NCI-H2227 (cell line): ENCODE results near the gene C1QTNF9.
"Not testable (repeated sequence)": the region's sequence is repeated elsewhere in the genome, so short reads cannot be mapped to it uniquely, and the experiment has no call there.

Experiments
- DNase-seq: peaks from one replicate; lab custom pipeline; 2025; ENCODE audit not compliant: unreplicated experiment; lab: John Stamatoyannopoulos, UW

C1QTNF9 gene, protein sequence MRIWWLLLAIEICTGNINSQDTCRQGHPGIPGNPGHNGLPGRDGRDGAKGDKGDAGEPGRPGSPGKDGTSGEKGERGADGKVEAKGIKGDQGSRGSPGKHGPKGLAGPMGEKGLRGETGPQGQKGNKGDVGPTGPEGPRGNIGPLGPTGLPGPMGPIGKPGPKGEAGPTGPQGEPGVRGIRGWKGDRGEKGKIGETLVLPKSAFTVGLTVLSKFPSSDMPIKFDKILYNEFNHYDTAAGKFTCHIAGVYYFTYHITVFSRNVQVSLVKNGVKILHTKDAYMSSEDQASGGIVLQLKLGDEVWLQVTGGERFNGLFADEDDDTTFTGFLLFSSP

DNA sequence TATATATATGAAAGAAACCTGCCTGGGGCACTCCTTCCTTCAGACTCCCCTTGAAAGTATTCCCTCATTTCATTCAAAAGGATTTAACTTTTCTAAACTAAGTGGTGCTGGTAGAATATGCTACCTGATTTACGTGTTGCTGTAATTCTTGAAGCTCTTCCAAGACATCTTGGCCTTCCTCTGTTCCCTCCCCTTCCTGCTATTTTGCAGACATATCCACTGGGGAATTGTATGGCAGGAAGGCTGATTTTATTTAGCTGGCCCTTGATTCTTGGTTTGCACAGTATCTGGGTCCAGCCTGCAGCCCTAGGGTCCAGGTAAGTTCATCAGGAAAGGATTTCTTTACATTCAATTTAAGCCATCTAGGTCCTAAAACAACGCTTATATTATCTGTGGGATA lies at the start of gene C1QTNF9:
C1QTNF9 (plus strand) TSS at position 281 of the 400 bp plus-strand sequence. CDS start 6,424 bp downstream, outside the sequence.
- DNase-seq: not testable (repeated sequence)

DNA sequence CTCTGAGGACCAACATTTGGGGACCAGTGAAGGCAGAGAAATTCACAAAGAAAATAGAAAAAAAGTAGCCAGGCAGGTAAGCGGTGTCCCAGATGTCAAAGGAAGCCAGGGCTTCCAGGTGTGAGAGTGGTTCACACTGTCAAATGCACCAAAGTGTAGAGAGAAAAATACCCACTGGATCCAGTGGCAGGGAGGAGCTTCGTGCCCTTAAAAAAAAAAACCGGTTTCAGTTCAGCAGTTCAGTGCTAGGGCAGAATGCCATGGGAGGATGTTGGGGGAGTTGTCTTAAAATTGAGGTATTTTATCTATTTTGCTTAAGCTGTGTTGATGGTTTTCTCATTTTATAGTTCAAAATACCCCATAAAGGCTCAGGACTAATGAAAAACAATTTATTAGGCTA lies 47.8 kb upstream of the C1QTNF9 start:
- DNase-seq: no peak

DNA sequence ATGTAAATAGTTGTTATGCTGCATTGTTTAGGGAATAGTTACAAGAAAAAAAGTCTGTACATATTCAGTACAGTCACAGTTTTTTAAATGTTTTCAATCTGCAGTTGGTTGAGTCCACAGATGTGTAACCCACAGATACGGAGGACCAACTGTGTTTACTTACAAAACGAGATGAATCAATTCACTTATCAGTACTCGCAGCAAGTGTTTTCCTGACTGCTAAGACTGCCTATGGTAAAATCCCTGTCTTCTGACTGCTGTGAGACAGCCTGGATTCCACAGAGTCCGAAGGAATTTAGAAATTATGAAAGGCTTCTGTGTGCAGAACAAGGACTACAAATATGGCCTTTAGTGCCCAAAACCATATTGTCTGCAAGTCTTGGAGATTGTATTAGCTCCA lies 45.7 kb upstream of the C1QTNF9 start:
- DNase-seq: no peak

DNA sequence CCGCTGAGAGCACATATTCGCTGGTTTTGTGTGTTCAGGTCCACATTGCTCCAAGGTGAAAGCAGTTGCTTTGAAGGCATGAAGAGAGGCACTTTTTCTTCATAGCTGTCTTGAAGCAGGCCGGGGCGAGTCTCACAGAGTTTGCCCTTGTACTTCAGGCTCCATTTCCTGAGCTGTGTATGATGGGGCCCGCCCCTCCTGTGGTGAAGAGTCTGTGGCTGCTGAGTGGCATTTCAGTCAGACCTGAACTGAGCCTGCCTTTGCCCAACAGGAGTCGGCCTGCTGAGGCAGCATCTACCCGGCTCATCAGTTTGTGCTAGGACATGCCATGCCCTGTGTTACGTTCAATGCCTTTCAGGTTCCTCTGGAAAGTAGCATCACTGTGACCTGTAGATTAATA lies 44.4 kb upstream of the C1QTNF9 start:
- no peak for DNase-seq

DNA sequence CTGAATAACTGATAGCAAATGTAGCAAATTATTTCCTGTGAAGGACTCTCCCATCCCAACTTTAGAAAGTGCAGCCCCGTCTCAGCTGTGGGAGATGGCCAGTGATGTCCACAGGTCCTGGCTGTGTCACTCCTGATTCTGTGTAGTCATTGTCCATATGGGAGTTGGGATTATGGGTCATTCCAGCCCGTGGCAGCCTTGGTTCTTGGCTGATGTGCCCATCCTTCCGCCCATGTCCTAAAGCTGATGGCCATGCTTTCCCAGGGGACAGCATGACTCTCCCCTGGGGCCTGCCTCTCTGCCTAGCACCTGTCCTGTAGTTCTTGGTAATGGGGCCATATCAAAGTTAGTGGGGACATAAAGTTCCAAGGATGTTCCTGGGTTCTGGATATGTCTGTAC lies 43.9 kb upstream of the C1QTNF9 start:
- DNase-seq: no peak

DNA sequence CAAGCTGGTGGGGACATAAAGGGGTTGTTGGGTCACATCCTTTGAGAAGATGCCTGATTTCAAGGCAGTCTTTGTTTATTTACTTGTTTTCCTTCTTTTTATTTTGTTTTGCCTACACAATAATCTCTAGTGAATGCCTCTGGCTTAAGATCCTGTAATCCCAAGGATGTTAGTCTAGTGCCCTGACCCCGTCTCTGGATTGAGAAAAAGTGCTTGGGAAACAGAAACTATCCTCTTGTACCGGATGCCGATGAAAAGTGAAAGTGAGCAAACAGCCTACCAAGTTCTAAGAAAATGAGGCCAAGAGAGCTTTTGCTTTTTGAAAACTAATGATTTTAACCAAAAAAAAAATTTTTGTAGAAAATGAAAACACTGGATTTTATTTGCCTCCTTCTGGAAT lies 42.1 kb upstream of the C1QTNF9 start:
- DNase-seq: no peak

DNA sequence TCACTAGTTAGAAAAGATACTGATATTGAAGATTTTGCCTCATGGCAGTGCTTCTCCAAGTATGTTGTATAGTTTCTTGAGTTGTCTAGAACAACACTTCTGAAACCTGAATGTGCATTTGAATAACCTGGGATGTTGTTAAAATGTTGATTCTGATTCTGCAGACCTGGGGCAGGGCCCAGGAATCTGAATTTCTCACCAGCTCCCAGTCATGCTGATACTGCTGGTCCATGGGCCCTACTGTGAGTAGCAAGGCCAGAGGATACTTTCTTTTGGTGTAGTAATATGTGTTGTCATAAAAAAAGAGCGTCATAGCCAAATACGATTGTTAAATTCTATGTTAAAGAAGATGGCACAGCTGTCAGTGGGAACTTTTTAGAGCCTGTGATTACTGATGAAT lies 41.6 kb upstream of the C1QTNF9 start:
- DNase-seq: no peak

DNA sequence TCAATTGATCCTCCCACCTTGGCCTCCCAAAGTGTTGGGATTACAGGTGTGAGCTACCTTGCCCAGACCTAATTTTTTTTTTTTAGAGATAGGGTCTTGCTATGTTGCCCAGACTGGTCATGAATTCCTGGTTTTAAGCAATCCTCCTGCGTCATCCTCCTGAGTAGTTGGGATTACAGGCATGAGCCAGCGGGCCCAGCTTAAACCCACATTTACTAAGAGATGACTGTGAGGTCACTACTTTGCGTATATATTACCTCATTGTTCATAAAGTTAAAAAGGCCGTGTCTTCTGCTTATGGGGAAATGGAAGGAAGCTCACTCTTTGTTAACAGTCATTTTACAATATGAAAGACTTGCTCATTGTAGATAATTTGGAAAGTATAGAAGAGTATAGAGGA lies 39.6 kb upstream of the C1QTNF9 start:
- no peak for DNase-seq

DNA sequence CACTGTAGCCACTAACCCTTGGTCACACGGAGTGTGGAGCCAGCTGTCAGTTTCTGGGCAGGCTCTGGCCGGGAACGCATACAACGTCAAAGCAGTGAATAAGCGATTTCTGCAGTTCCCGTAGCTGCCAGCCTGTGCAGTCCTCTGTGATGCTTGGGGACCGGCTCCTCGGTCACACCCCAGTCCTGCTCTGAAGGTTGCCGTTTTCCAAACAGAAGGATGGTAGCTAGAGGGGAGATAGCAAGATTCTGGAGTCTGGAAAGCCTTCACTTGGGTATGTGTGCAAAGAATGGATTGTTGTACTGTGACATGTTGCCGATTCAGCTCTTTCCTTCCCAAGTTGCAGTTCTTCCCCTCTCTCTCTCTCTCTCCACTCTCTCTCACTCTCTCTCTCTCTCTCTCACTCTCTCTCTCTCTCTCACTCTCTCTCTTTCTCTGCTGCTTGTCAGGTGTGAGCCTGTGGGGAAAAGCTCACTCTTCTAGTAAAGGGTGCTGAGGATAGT lies 38.7 kb upstream of the C1QTNF9 start:
- DNase-seq: peak; percentile 34

DNA sequence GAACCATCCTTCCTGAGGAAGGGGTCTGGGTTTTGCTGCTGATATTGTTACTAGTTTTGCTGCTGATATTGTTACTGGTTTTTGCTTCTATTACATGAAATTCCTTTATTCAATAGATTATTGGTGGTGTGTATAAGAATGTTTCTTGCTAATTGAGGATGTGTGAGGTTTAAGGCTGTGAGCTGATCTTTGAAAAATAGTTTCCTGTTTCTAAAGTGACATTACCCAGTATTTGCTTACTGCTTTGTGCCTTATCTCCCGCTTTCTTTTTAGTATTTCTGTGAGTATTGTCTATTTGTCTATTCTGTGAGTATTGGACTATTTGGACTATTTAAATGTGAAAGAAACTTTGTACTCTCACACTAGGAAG lies 38.2 kb upstream of the C1QTNF9 start:
- DNase-seq: no peak

DNA sequence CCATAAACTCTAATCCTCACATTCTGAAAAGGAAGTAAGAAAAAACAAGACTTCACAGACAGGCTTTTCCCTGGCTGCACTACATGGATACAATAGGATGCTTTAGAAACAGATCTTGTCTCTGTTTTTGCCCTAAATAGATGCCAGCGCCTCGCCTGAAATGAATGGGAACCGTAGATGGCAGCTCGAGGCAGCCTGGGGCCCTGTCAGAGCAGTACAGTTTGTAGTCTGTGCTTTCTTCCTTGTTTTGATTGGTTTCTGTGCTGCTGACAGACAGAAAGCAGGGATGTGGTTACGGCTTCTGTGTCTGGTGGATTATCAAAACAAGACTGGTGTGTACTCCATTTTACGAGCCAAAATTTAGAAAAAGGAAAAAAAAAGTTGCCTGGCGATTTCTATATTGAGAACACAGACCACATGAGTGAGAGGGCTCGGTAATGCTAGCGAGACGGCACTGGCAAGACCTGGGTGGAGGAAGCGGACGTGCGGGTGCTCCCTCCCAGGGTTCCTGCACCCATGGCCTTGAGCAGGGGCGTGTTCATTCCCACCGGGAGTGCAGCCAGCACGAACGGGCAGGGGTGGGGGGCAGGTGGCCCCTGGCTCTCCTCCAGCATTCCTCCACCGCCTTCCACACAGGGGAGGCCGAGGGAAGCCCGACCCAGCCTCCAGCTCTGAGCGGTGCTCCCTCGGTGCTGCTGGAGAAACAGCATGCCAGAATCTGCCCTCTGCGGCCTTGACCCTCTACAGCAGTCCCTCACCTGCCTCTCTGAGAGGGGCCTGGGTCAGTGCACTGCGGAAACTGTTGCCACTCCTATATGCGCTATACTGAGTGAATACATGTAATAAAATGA lies 37.6 kb upstream of the C1QTNF9 start:
- DNase-seq: peak; percentile 5

DNA sequence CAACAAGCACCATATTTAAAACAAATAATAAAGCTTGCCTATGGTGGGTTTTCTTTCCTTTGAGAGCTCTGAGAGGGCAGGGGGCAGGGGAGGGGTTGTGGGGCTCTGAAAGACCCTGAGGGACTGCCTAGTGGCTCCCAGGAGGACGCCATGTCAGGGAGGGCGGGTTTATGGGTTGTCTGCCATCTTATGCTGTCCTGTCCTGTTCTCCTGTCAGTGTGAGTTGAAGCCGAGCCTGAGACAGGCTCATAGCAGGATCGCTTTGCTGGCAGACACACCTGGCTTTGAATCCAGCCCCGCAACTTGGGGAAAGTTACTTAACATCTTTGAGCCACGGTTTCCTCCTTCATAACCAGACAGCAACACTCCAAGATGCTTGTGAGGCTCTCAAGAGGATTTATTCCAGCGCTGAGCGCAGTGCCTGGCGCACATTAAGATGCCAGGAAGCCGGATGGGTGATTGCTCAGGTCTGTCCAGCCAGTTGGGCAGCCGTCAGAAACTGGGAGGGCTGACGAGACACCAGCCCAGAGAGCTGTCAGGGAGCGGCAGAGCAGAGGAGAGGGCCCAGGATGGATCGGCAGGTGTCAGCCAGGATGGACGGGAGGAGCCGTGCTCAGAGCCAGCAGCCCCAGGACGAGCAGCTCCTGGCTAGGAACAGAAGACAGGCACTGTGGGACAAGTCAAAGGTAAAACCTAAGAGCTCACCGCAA lies 36.8 kb upstream of the C1QTNF9 start:
- DNase-seq: no peak

DNA sequence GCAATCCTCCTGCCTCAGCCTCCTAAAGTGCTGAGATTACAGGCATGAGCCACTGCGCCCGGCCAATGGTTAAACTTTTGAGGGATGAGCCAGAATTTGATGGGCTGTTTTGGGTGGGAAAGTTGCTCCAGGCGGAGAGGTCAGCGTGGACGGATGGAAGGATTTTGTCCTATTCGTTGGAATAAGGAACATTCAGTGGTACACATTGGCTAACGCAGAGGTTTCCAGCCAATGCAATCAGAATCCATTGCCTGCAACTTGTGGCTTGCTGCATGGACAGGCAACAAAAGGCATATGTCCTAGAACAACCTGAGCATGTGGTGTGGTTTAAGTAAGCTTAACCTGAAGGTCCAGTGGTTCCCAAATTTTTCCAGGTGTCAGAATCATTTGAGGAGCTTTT lies 35.5 kb upstream of the C1QTNF9 start:
- no peak for DNase-seq

DNA sequence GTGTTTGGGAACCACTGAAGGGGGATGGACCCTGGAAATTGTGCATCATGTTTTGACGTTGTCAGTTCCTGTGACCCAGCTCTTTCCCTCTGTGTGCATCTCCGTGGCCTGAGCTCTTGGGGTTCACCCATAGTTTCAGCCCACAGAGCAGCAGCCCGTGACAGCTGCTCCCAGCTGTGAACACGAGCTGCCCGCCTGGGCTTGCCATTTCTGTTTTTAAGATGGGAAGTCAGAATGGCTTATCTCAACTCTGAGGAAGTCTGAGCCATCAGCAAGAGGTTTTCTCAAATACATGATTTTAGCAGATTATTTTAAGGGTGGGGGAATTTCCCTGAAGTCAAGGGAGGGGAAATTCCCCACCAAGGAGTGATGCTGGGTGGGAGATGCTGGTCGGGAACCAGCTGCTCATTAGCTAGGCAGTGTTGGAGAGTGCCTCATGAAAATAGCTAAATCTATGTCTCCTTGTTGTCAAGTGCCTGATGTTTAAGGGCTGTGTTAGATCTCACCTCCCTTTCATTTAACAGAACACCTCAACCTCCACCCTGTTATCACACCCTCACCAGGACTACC lies 34.8 kb upstream of the C1QTNF9 start:
- no peak for DNase-seq

DNA sequence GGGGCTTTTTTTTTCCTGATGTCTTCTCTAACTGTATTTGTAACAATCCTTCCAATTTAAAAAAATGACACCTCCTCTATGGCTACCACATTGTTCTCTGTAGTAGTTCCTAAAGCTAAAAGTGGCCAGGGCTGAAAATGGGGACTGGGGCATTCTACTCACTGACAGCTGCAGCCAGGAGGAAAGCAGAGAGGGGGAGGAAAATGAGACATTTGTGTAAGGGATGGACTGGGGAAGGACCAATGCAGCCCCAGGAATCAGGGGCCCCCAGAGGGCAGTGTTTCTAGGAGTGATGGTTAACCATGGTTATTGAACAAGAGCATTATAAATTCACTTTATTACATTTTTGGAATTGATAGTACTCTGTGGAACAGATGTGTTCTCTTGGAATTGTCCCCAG lies 34.3 kb upstream of the C1QTNF9 start:
- no peak for DNase-seq

DNA sequence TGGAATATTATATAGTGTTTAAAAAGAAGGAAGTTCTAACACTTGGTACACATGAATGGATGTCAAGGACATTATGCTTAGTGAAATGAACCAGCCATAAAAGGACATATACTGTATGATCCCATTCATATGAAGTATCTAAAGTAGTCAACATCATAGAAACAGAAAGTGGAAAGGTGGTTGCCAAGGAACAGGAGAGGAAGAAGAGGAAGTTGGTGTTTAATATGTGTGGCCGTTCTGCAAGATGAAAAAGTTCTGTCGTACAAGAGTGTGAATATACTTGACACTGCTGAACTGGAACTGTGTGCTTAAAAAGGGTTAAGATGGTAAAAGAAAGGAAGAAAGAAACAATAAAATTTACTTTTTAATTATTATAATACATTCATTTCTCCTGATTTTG lies 33.1 kb upstream of the C1QTNF9 start:
- DNase-seq: no peak

DNA sequence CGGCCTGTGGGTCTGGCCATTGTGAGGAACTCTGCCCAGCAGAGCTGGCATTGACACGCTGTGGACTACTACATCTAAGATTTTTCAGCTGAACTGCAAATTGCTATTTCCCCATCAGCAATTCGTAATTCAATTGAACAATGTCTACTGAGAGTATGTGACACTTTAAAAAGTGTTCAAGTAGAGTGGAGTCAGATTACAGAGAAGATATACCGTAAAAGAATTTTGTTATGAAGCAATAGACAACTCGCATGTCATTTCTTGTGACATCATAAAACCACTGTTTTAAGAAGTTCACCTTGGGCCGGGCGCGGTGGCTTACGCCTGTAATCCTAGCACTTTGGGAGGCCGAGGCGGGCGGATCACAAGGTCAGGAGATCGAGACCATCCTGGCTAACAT lies 32.5 kb upstream of the C1QTNF9 start:
- DNase-seq: no peak

DNA sequence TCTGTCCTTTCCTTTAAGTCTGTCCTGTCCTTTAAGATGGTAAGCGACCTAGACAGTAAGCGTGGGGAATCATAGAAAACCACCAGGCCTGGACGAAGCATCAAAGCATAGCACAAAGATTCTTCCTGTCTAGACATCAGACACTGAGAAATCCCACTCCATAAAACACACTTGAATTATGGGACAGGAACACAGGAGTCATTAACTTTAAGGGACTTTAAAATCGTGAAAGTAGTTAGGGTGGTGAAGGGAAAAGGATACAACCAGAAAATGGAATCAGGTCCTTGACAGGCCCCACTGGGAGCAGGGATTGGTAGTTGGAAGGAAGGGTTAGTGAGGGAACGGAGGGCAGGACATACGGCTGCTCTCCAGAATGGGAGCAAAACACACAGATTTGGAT lies 31.6 kb upstream of the C1QTNF9 start:
- DNase-seq: no peak

DNA sequence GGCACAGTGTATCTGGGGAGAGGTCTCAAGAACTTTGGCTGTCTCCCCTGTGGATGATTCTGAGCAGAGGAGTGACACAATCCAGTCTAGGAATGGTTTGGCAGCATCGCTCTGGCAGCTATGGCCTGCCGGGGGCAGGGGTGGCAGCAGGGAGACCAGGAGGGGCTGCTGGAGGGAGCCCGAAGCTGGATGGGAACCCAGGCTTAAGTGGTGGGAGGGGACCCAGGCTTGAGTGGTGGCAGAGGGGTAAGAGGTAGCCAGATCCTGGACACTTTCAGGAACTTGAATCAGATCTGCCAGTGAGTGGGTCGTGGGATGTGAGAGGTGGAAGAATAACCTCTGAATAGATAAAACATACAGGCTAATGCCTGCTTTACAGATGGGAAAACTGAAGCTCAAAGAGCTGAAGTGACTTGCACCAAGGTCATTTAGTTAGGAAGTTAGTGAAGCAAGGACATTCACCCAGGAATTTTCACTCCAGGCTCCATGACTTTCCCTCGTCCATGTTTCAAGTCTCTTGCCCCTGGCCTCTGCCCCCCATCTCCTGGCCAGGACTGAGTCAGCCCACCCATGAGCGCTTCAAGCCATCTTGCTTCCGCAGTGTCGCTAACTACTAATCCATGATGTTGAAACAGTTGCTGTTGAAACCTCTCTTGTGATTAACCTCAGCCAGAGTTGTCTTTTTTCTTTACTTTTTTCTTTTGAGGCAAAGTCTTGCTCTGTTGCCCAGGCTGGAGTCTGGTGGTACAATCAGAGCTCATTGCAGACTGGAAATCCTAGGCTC lies 29.9 kb upstream of the C1QTNF9 start:
- DNase-seq: no peak

DNA sequence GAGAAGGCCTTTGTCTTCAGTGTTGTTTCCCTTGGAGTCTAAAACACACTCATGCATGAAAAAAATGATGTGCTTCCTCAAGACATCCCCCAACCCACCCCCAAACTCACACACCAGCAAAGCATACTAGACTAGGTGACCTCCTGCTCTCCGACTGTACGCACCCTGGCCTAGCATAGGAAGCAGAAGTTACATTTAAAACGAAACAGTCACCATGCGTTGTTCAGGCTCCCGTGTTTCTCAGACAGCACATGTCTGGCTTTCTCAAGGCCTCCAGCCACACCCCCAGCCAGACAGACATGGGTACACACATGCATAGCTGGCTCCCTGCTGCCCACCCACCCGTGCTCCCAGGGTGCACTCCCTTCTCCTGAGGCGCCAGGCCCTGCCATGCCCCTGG lies 28.7 kb upstream of the C1QTNF9 start:
- no peak for DNase-seq
